HG03045 (cell line): ENCODE measurements around the gene FAM81A.
"Not testable (repeated sequence)": the region's sequence is repeated elsewhere in the genome, so short reads cannot be mapped to it uniquely, and the experiment has no call there.

Experiments used
- ATAC-seq: cut with Tn5 transposase; IDR thresholded peaks from one replicate; pipeline ENCODE4 v1.9.1; 2021; ENCODE audit warnings: mild to moderate bottlenecking, moderate library complexity; ENCODE audit not compliant: unreplicated experiment

The FAM81A gene

DNA sequence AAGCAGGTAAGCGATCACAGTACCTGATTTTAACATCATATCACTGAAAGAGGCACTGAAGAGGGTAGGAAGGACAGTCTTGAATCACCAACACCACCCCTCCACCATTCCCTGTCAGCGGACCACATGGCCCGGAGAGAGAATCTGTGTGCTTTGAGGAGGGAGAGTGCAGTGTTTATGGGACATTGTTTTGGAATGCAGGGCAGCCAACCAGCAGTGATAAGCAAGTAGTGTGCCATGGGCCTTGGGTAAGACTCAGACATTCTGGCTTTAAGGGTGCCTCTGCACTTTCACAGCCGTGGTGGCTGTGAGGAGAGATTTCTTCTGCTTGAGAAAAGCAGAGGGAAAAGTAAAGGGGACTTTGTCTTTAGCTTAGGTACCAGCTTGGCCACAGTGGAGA lies 46.4 kb downstream of the FAM81A start:
- ATAC-seq = no peak

- no peak for ATAC-seq
These were observed 47.0 kb downstream of the FAM81A start for GRCh38 chr15:59485036-59485435.

DNA sequence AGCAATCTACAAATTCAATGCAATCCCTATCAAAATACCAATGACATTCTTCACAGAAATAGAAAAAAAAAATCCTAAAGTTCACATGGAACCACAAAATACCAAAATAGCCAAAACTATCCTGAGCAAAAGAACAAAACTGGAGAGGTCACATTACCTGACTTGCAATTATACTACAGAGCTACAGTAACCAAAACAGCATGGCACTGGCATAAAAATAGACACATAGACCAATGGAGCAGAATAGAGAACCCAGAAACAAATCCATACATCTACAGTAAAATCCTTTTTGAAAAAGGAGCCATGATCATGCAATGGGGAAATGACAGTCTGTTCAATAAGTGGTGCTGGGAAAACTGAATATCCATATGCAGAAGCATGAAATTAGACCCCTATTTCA lies 51.5 kb downstream of the FAM81A start:
- ATAC-seq = not testable (repeated sequence)

DNA sequence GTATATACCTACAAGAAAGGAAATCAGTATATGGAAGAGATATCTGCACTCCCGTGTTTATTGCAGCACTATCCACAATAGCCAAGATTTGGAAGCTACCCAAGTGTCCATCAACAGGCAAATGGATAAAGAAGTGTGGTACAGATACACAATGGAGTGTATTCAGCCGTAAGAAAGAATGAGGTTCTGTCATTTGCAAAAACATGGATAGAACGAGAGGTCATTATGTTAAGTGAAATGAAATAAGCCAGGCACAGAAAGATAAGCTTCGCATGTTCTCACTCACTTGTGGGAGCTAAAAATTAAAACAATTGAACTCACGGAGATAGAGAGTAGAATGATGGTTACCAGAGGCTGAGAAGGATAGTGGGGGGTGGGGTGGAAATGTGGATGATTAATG lies 53.1 kb downstream of the FAM81A start:
- no peak for ATAC-seq

DNA sequence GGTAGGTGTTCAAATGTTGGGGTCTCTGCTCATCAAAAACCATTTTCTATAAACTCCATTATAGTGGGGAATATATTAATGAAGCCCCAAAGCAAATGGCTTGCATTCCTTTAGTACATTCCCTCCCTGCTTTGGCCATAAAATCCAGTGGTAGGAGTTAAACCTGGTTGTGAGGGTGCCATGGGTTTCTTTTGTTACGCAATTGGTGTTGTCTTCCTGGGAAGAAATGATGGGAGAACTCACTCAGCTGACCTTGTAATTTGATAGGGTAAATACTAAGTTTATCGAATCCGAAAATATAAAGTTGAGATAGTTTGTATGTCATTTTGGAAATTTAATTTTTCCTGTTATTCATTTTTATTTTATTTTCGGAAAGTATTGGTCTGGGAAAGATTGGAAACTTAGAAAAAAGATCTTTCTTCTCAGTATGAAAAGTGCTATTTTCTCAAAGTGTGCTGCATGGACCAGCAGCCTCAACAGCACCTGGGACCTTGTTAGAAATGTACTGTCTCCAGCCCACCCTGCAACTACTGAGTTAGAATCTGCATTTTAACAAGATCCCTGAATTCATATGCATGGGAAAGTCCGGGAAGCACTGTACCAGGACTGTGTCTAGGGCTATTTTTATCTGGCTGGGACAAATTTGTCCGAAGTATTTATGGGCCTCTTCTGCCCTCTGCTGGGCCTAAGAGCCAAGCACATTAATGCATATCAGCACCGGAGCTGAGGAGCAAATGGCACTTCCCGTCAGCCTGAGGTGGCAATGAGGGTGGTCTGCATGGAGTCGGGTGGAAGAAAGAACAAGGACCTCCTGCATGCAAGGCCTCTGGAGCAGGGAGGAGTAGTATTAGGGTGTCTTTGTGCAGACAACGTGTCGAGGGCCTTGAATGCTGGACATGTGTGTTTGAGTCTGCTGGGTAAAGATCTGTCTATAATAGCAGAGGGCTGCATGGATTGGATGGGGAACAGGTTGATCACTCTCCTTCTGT lies 54.7 kb downstream of the FAM81A start:
- ATAC-seq = no peak

GRCh38 chr15:59501597-59501996 lies 63.6 kb downstream of the FAM81A start:
- no peak for ATAC-seq

DNA sequence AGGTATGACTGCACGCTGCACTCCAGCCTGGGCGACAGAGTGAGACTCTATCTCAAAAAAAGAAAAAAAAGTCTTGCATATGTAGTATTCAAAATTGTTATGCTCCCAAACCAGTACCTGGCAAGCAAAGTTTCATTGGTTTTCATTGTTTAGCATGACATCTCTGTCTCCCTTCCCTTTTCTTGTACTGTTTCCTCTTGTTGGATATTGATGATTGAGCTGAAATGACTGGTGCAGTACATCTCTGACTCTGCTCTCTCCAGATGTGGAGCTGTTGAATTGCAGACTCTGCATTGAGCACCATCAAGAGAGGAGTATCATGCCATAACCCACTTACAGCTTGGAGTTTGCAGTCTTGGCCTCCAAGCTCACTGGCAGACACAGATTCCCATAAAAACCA lies 77.2 kb downstream of the FAM81A start:
- ATAC-seq = no peak

DNA sequence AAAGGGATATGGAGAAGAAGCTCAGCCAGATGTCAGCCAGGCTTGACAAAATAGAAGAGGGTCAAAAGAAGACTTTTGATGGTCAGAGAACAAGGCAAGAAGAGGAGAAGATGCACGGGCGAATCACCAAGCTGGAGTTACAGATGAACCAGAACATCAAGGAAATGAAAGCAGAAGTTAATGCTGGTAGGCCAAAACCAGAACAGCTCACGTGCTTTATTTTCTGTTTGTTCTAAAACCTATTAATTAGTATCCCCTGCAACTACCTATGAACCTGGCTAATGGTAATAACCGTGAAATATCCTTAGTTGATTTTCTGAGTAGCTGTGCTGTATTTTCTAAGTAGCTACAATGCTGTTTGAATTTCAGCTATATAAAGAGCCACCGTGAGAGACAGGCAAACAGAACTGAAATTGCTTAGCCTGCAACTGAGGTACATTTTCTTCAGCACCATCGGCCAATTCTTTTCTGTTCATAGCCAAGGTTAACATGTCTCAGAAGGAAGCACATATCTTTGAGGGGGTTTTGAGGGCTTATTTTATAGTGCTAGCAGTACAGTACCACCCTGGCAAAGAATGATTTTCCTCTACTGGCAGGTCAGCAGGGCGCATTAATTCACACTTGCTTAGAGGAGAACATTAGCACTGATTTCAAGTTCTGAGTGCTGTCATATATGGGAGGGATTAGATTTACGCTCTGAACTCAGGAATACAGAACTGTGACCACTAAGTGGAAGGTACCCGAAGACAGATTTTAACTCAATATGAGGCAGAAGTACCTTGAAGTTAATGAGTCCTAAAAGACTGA lies 78.9 kb downstream of the FAM81A start:
- ATAC-seq = no peak

DNA sequence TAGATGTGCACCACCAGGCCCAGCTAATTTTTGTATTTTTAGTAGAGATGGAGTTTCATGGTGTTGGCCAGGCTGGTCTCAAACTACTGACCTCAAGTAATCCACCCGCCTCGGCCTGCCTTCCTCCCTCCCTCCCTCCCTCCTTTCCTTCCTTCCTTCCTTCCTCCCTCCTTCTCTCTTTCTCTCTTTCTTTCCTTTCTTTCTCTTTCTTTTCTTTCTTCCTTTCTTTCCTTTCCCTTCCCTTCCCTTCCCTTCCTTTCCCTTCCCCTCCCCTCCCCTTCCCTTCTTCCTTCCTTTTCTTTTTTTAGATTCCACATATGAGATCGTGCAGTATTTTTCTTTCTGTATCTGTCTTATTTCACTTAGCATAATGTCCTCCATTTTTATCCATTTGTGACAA lies 81.3 kb downstream of the FAM81A start:
- no peak for ATAC-seq

DNA sequence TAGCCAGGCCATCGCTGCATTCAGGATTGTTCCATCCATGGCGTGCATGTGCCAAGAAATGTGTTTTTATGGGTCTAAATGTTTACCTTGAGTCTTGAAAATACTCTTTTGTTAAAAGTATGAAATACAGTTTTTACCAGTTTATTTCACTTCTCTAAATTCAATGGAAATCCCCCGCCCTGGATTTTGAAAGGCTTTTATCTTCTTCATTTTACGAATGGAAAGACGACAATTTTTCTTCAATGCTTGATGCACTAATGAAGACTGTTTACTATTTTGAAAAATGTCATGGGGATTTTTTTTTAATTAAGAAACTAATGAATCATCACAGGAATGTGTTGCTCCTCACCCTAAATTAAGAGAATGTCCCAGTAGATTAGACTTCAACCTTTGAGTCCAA lies 83.5 kb downstream of the FAM81A start:
- no peak for ATAC-seq

- no peak for ATAC-seq
These were observed 85.0 kb downstream of the FAM81A start for GRCh38 chr15:59522988-59523461.

GRCh38 chr15:59523702-59524101 lies 85.7 kb downstream of the FAM81A start:
- no peak for ATAC-seq

DNA sequence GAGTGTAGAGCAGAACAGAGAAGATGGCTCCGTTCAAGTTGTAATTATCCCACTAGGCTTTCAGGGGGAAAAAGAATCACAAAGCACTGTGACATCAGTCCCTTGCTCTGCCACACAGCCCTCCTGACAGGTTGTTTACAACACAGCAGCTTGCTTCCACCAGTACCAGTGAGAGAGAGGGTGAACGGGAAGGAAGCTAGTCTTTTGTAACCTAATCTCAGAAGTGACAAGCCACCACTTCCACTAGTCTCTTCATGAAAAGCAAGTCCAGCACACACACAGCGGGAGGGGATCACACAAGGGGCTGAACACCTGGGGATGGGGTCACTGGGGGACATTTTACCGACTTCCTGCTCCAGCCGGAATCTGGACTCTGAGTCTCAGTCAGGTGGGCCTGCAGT lies 86.3 kb downstream of the FAM81A start:
- ATAC-seq = no peak

- ATAC-seq = not testable (repeated sequence)
These were observed 88.5 kb downstream of the FAM81A start for GRCh38 chr15:59526466-59526865.

DNA sequence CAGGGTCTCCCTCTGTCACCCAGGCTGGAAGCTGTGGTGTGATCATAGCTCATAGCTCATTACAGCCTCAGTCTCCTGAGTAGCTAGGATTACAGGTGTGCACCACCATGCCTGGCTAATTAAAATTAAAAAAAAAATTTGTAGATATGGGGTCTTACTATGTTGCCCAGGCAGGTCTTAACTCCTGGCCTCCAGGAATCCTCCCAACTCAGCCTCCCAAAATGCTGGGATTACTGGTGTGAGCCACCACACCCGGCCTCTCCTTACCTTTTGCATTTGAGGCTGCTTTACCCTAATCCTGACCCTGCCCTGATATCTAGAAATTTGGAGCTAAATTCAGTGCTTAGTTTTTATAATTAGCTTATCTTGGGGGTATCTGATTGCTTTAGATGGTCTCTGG lies 90.4 kb downstream of the FAM81A start:
- no peak for ATAC-seq

GRCh38 chr15:59528961-59529402 lies 91.0 kb downstream of the FAM81A start:
- no peak for ATAC-seq

DNA sequence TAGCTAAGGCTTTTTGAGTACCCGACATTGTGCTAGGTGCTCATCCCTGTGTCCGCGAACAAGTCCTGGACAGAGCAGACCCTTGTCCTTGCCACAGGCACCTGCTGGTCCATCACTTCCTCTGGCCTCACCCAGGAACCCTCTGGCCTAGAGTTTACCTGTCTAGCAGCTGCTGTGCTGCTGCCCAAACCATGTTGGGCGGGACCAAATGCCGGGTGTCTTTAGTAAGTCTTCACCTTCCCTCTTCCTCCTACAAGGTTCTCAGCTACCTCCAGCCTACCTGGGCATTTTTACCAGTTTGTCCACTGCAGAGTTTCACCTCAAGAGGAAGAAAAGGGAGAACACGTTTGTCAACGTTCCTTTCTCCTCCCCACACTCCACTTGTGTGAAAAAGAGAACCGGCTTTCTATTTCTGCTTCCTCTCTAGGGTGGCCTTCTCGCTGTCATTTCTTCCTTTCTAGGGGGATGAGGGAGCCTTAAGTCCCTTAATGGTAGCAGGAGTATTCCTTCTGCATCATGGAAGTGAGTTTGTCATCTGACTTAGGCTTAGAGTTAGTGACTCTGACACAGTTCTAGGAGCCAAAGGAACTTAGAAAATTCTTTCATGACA lies 93.2 kb downstream of the FAM81A start:
- no peak for ATAC-seq

DNA sequence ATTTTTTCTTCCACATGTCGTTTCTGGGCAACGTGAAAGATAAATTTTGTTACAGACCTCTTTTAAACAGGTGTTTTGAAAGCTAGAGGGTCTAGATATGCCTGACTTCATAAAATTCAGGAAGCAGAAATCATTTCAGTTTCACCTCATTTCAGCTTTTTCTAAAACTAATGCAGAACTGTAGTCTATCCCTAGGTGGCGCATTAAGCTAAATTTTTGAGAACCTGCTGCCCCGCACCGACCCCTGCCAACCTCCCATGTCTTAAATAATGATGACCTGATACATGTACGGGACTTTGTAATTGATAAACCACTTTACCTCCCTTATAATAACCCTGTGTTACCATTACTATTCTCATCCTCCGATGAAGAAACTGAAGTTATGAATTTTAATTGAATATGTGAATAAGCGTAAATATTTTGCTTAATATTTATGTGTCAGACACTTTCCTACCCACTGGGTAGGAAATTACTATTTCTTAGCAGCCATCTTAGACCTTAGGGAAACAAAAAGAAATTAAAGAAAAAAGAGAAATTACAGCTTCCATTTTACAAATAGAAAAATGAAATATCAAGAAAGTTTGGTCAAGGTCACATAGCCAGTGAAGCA lies 94.9 kb downstream of the FAM81A start:
- ATAC-seq = no peak

GRCh38 chr15:59536553-59536952 lies 98.6 kb downstream of the FAM81A start:
- ATAC-seq = no peak

DNA sequence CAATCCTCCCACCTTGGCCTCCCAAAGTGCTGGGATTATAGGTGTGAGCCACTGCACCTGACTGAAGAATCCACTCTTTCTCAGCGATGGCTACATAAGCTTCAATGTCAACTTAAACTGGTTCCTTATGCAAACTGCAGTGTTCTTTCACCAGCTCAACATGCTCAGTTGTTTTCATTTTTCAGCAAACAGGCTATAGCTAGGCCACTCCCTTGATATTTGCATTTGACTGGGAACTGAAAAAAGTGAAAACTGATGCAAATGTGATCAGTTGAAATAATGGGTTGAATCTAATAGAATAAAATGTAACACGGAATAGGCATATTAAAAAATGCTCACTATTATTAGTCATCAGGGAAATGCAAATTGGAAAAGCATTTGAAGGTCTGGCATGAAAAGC lies 99.4 kb downstream of the FAM81A start:
- no peak for ATAC-seq

GRCh38 chr15:59538494-59538893 lies 100.5 kb downstream of the FAM81A start:
- ATAC-seq = no peak
